Measurements from ENCODE around the gene PLA2G15. TPM values are rescaled to one million over a fixed set of nuclear protein-coding genes. Genes with fewer than 3 reads are reported as not detected.

The PLA2G15 gene
- total RNA-seq, 2 donors from 2014 or later: 15.7 to 39.5 TPM

- Histone ChIP-seq H3K36me3 (peaks cover 0 to 4% of the 10 kb centered on the region in 2 donors), H3K4me1 (replicated peaks) (no peaks in the 10 kb centered on the region), H3K27me3 (replicated peaks; ENCODE audit: insufficient read depth) (no peaks in the 10 kb centered on the region), H3K9me3 (no peaks in the 10 kb centered on the region), H3K4me3 (no peak overlapping the region), H3K27ac (peak overlapping the region; percentile 9 to 47)
- no peak for TF ChIP-seq CTCF (IDR thresholded peaks at IDR 0.05)
- no peak for TF ChIP-seq POLR2A (IDR thresholded peaks at IDR 0.05)
- no peak for TF ChIP-seq POLR2AphosphoS5 (IDR thresholded peaks at IDR 0.05)
- intact Hi-C loops (cut with DNase I): no loop called here
- WGBS: 39% methylated on average over 4 of the region's 4 CpGs
- DNase-seq (ENCODE audit: low spot score): no peak
Observed at GRCh38 chr16:68289621-68290329, 44.6 kb downstream of the PLA2G15 start.

- 63% methylated on average over 6 of the region's 6 CpGs for WGBS
- no peaks in the 10 kb centered on the region for H3K9me3 ChIP-seq
- no peaks in the 10 kb centered on the region for H3K4me1 ChIP-seq (replicated peaks)
- no peaks in the 10 kb centered on the region for H3K27me3 ChIP-seq (replicated peaks; ENCODE audit: insufficient read depth)
- H3K4me3 ChIP-seq: no peak overlapping the region
- peak overlapping the region; percentile 6 to 47 for H3K27ac ChIP-seq
- intact Hi-C loops (cut with DNase I): no loop called here
- H3K36me3 ChIP-seq: peaks cover 0 to 4% of the 10 kb centered on the region in 2 donors
- no peak for DNase-seq (ENCODE audit: low spot score)
- TF ChIP-seq POLR2A (IDR thresholded peaks at IDR 0.05): no peak
- TF ChIP-seq CTCF (IDR thresholded peaks at IDR 0.05): no peak
- no peak for TF ChIP-seq POLR2AphosphoS5 (IDR thresholded peaks at IDR 0.05)
Observed at GRCh38 chr16:68290450-68290849, 45.3 kb downstream of the PLA2G15 start.

- 98% methylated on average over 4 of the region's 4 CpGs for WGBS
- H3K27ac ChIP-seq: no peak overlapping the region
- no peaks in the 10 kb centered on the region for H3K4me1 ChIP-seq (replicated peaks)
- peaks cover 0 to 4% of the 10 kb centered on the region in 2 donors for H3K36me3 ChIP-seq
- H3K9me3 ChIP-seq: no peaks in the 10 kb centered on the region
- no peak for DNase-seq (ENCODE audit: low spot score)
- no peaks in the 10 kb centered on the region for H3K27me3 ChIP-seq (replicated peaks; ENCODE audit: insufficient read depth)
- TF ChIP-seq POLR2A (IDR thresholded peaks at IDR 0.05): no peak
- TF ChIP-seq POLR2AphosphoS5 (IDR thresholded peaks at IDR 0.05): no peak
- no peak for TF ChIP-seq CTCF (IDR thresholded peaks at IDR 0.05)
- H3K4me3 ChIP-seq: no peak overlapping the region
- intact Hi-C loops (cut with DNase I): no loop called here
Observed at GRCh38 chr16:68291227-68291626, 46.1 kb downstream of the PLA2G15 start.

- intact Hi-C loops (cut with DNase I): no loop called here
- no peak overlapping the region for H3K27ac ChIP-seq
- TF ChIP-seq POLR2A (IDR thresholded peaks at IDR 0.05) (no peak), CTCF (IDR thresholded peaks at IDR 0.05) (no peak), POLR2AphosphoS5 (IDR thresholded peaks at IDR 0.05) (no peak)
- no peak overlapping the region for H3K4me3 ChIP-seq
- 94% methylated on average over 5 of the region's 5 CpGs for WGBS
- H3K4me1 ChIP-seq (replicated peaks): no peaks in the 10 kb centered on the region
- DNase-seq (ENCODE audit: low spot score): no peak
- H3K36me3 ChIP-seq: peaks cover 0 to 4% of the 10 kb centered on the region in 2 donors
- no peaks in the 10 kb centered on the region for H3K27me3 ChIP-seq (replicated peaks; ENCODE audit: insufficient read depth)
- H3K9me3 ChIP-seq: no peaks in the 10 kb centered on the region
Observed at GRCh38 chr16:68292425-68292824, 47.3 kb downstream of the PLA2G15 start.

- Histone ChIP-seq H3K4me3 (no peak overlapping the region), H3K9me3 (no peaks in the 10 kb centered on the region), H3K27ac (no peak overlapping the region), H3K4me1 (replicated peaks) (no peaks in the 10 kb centered on the region), H3K27me3 (replicated peaks; ENCODE audit: insufficient read depth) (no peaks in the 10 kb centered on the region), H3K36me3 (no peaks in the 10 kb centered on the region)
- WGBS: 84% methylated on average over 12 of the region's 12 CpGs
- intact Hi-C loops (cut with DNase I): no loop called here
- no peak for DNase-seq (ENCODE audit: low spot score)
- TF ChIP-seq CTCF (IDR thresholded peaks at IDR 0.05): no peak
- no peak for TF ChIP-seq POLR2A (IDR thresholded peaks at IDR 0.05)
Observed at GRCh38 chr16:68296291-68296690, 51.1 kb downstream of the PLA2G15 start.
